Endothelial cell of umbilical vein (primary cell): ENCODE results near the gene WNT11. TPM values are rescaled to one million over a fixed set of nuclear protein-coding genes. Genes with fewer than 3 reads are reported as not detected.

Experiments used
- BruUV-seq: library from RNA; stranded (reverse); fragments of 400-500 nt; replicated peaks from 2 replicates; lab custom pipeline; 2021; lab: Mats Ljungman, UMichigan
- CTCF ChIA-PET: fragments of 300-600, 350-600 bp; sonication (Branson Sonifier 250); formaldehyde crosslinking; loops from one replicate; lab custom pipeline; 2021; ENCODE audit warnings: antibody characterized with exemption, inconsistent platforms; lab: Charles Lee
- POLR2A ChIA-PET: fragments of 300-600, 350-600 bp; sonication (Branson Sonifier 250); formaldehyde crosslinking; loops from one replicate; lab custom pipeline; 2021; ENCODE audit warnings: antibody characterized with exemption, inconsistent platforms; lab: Charles Lee
- DNase-seq: peaks from one replicate; pipeline ENCODE4 v3.0.0-alpha.2; 2011; ENCODE audit warnings: low read depth, low spot score
- FAIRE-seq: peaks from 2 replicates; lab custom pipeline; 2011; peaks lifted over from hg19 to GRCh38; lab: Jason Lieb, UNC
- H2AFZ ChIP-seq: 2 replicates; pipeline ENCODE4 v1.6.0; 2012; ENCODE audit warnings: low read depth, low read length, control low read depth, inconsistent platforms
- H3K27ac ChIP-seq: 2 replicates; pipeline ENCODE4 v1.5.1; 2011; ENCODE audit warnings: low read depth, mild to moderate bottlenecking, control low read depth, low read length, moderate library complexity; ENCODE audit not compliant: insufficient read depth
- H3K27me3 ChIP-seq, 2 experiments: 2 replicates each; pipeline versions ENCODE4 v1.6.0 to v1.6.1; 2011; ENCODE audit warnings: low read length in 2 of 2, mixed read lengths in 1 of 2; ENCODE audit not compliant: control insufficient read depth in 2 of 2, insufficient read depth in 2 of 2
- H3K36me3 ChIP-seq, 2 experiments: 2 replicates in 1 of 2; 3 replicates in 1 of 2; pipeline ENCODE4 v1.5.1; 2011; ENCODE audit warnings: low read length in 2 of 2, mild to moderate bottlenecking in 1 of 2, moderate library complexity in 1 of 2; ENCODE audit not compliant: control insufficient read depth in 2 of 2, insufficient read depth in 2 of 2; ENCODE audit errors: extremely low read depth in 1 of 2
- H3K4me1 ChIP-seq: 3 replicates; pipeline ENCODE4 v1.5.1; 2011; ENCODE audit warnings: mild to moderate bottlenecking, low read length; ENCODE audit not compliant: control insufficient read depth, insufficient read depth; ENCODE audit errors: extremely low read depth
- H3K4me2 ChIP-seq: 2 replicates; pipeline ENCODE4 v1.6.1; 2011; ENCODE audit warnings: low read length, control low read depth, mixed read lengths; ENCODE audit not compliant: insufficient read depth
- H3K4me3 ChIP-seq, 3 experiments: fragments of 200-600 bp in 1 of 3; sonication (generic), shearing (Covaris generic) in 1 of 3; replicated peaks in 1 of 3; 2 replicates each; pipeline ENCODE4 v1.5.1; 2011 to 2016; ENCODE audit warnings: control low read depth in 3 of 3, low read length in 3 of 3, mild to moderate bottlenecking in 2 of 3, inconsistent platforms in 1 of 3, low read depth in 1 of 3, moderate library complexity in 1 of 3; ENCODE audit not compliant: insufficient read depth in 1 of 3
- H3K79me2 ChIP-seq: 2 replicates; pipeline ENCODE4 v1.6.0; 2012; ENCODE audit warnings: low read length, inconsistent platforms; ENCODE audit not compliant: control insufficient read depth, insufficient read depth
- H3K9ac ChIP-seq: replicated peaks from 2 replicates; pipeline ENCODE3; 2011; ENCODE audit warnings: low read length, control low read depth; ENCODE audit not compliant: insufficient read depth; ENCODE audit errors: extremely low read depth
- H3K9me1 ChIP-seq: replicated peaks from 3 replicates; pipeline ENCODE4 v1.6.0; 2011; ENCODE audit warnings: mild to moderate bottlenecking, low read length; ENCODE audit not compliant: control insufficient read depth, insufficient read depth; ENCODE audit errors: extremely low read depth
- H3K9me3 ChIP-seq: replicated peaks from 2 replicates; pipeline ENCODE4 v1.5.1; 2012; ENCODE audit warnings: low read length, inconsistent platforms; ENCODE audit not compliant: control insufficient read depth, insufficient read depth
- H4K20me1 ChIP-seq: replicated peaks from 2 replicates; pipeline ENCODE3; 2011; ENCODE audit warnings: mild to moderate bottlenecking, low read length; ENCODE audit not compliant: control insufficient read depth, insufficient read depth; ENCODE audit errors: extremely low read depth
- CTCF ChIP-seq, 2 donors: IDR thresholded peaks; 1 replicate in 1 of 2; 2 replicates in 1 of 2; pipeline ENCODE4 v1.5.1; 2011; ENCODE audit warnings: low read length in 2 of 2, mild to moderate bottlenecking in 2 of 2, moderate library complexity in 2 of 2, control low read depth in 1 of 2, inconsistent platforms in 1 of 2, low read depth in 1 of 2; ENCODE audit not compliant: insufficient read depth in 1 of 2; ENCODE audit errors: extremely low read depth in 1 of 2
- EZH2 ChIP-seq: IDR thresholded peaks from 2 replicates; pipeline ENCODE4 v1.6.1; 2012; ENCODE audit warnings: borderline replicate concordance, low read depth, mild to moderate bottlenecking, moderate library complexity, low read length, inconsistent platforms; ENCODE audit not compliant: severe bottlenecking
- FOS ChIP-seq: IDR thresholded peaks from 2 replicates; pipeline ENCODE4 v1.6.1; 2011; ENCODE audit warnings: mild to moderate bottlenecking, low read length, moderate library complexity, borderline replicate concordance; ENCODE audit not compliant: insufficient read depth
- GATA2 ChIP-seq: IDR thresholded peaks from 2 replicates; pipeline ENCODE4 v1.7.0; 2011; ENCODE audit warnings: low read depth, mild to moderate bottlenecking, moderate library complexity, mixed read lengths, low read length; ENCODE audit not compliant: insufficient read length, insufficient read depth
- JUN ChIP-seq: IDR thresholded peaks from 2 replicates; pipeline ENCODE4 v1.6.1; 2011; ENCODE audit warnings: borderline replicate concordance, low read depth; ENCODE audit not compliant: insufficient read length, insufficient read depth
- MAX ChIP-seq: IDR thresholded peaks from 2 replicates; pipeline ENCODE4 v1.6.1; 2011; ENCODE audit not compliant: insufficient read depth, insufficient read length
- MYC ChIP-seq: IDR thresholded peaks from one replicate; pipeline ENCODE4 v1.6.1; 2011; ENCODE audit warnings: mild to moderate bottlenecking, low read depth, low read length
- POLR2A ChIP-seq: IDR thresholded peaks from 2 replicates; pipeline ENCODE4 v1.6.1; 2012; ENCODE audit warnings: low read depth, mild to moderate bottlenecking, control low read depth, low read length
- POLR2AphosphoS5 ChIP-seq: IDR thresholded peaks from 2 replicates; pipeline ENCODE4 v1.6.1; 2012; ENCODE audit warnings: low read depth, mild to moderate bottlenecking, control low read depth, low read length, moderate library complexity; ENCODE audit not compliant: insufficient read depth
- dilution Hi-C: fragments of 300-500 bp; cut with MboI; formaldehyde crosslinking; loops from one replicate; pipeline ENCODE4 v1.15.0; 2019; ENCODE audit warnings: low sequenced_read_pairs; ENCODE audit not compliant: extremely low pct_ligation_motif_present
- intact Hi-C: fragments of 100-400 bp; cut with micrococcal nuclease; formaldehyde crosslinking; loops from one replicate; pipeline ENCODE4 v1.10.0; 2022
- polyA plus RNA-seq, 4 experiments: library from polyadenylated mRNA; depleted of rRNA in 3 of 4; stranded (reverse) in 3 of 4; unstranded in 1 of 4; fragments of >200 nt; gene quantifications; 2 replicates each; pipeline versions ENCODE4 v1.2.1 to v1.2.3, GENCODE V29; 2011 to 2012; ENCODE audit warnings: missing spikeins in 1 of 4
- total RNA-seq: library from RNA; stranded (reverse); gene quantifications from 2 replicates; pipeline ENCODE4 v1.2.3, GENCODE V29; 2021

Gene WNT11
- total and polyA plus RNA-seq, 2 donors (not counting 3 experiments of a cell fraction or from before 2014, with no cell fraction given): not detected

- DNase-seq (no peak), FAIRE-seq (no peak)
- no TSS peak for BruUV-seq
- no peaks in the 10 kb centered on the region for H4K20me1 ChIP-seq
- ChIA-PET POLR2A (no interaction called here), CTCF (no interaction called here)
- no peaks in the 10 kb centered on the region for H3K9me3 ChIP-seq
- no peak overlapping the region for H3K4me2 ChIP-seq
- no peak overlapping the region for H2AFZ ChIP-seq
- peaks cover 27 to 30% of the 10 kb centered on the region in 2 experiments for H3K27me3 ChIP-seq
- H3K27ac ChIP-seq: no peak overlapping the region
- no peaks in the 10 kb centered on the region for H3K9me1 ChIP-seq
- H3K79me2 ChIP-seq: no peaks in the 10 kb centered on the region
- H3K36me3 ChIP-seq: no peaks in the 10 kb centered on the region
- no peak overlapping the region for H3K9ac ChIP-seq
- H3K4me1 ChIP-seq: no peaks in the 10 kb centered on the region
- dilution Hi-C loops: no loop called here
- TF ChIP-seq JUN: no peak
- no peak for TF ChIP-seq POLR2A
- TF ChIP-seq POLR2AphosphoS5: no peak
- TF ChIP-seq MYC: no peak
- no peak for TF ChIP-seq GATA2
- no peak for TF ChIP-seq MAX
- no peak for TF ChIP-seq CTCF (IDR thresholded peaks at IDR 0.05; ENCODE audit: extremely low read depth in 1 of 2, insufficient read depth in 1 of 2, low read depth in 1 of 2, low read length in 2 of 2)
- TF ChIP-seq FOS: no peak
- TF ChIP-seq EZH2: no peak
- intact Hi-C loops: no loop called here
- H3K4me3 ChIP-seq: no peak overlapping the region
These were observed 7.9 kb upstream of the WNT11 start for GRCh38 chr11:76214186-76214585.
